ENCODE results near the gene PRKCZ. TPM values are rescaled to one million over a fixed set of nuclear protein-coding genes. Genes with fewer than 3 reads are reported as not detected.

PRKCZ gene
- total and polyA plus RNA-seq, 9 of the 15 experiments (the other 6 are each of a cell fraction or from before 2014, with no cell fraction given): 0.07 to 3.1 (median 1.3) TPM

GRCh38 chr1:2205191-2205952 lies 155.2 kb downstream of the PRKCZ start (continued):
- TF ChIP-seq ZNF280B (CRISPR knock-in tag; IDR thresholded peaks at IDR 0.05): no peak
- peak; percentile 58; the same call in 1 of the 2 replicates for TF ChIP-seq ATF7 (IDR thresholded peaks at IDR 0.05)
- no peak for TF ChIP-seq MEIS2 (IDR thresholded peaks at IDR 0.05; ENCODE audit: partially characterized antibody)
- no peak for TF ChIP-seq SMARCA4 (IDR thresholded peaks at IDR 0.05)
- TF ChIP-seq ZEB2 (IDR thresholded peaks at IDR 0.05): no peak
- TF ChIP-seq ZNF584 (CRISPR knock-in tag; IDR thresholded peaks at IDR 0.05; ENCODE audit: low read depth): no peak
- no peak for TF ChIP-seq POLR2AphosphoS5 (IDR thresholded peaks at IDR 0.05; ENCODE audit: control insufficient read depth, insufficient read depth, low read depth, low read length)
- peak in 1 of 2 experiments; percentile 30; a peak in 1 of 4 replicates for TF ChIP-seq RAD21 (CRISPR knock-in tag; conservative IDR thresholded peaks at IDR 0.05 in 1 of 2, IDR thresholded peaks at IDR 0.05 in 1 of 2)
- no peak for TF ChIP-seq ZNF347 (CRISPR knock-in tag; IDR thresholded peaks at IDR 0.05; ENCODE audit: low read depth)
- TF ChIP-seq NR1H2 (CRISPR knock-in tag; IDR thresholded peaks at IDR 0.05): 0 out of 2 replicates have a peak, but pooled peaks have one; percentile 89
- no peak for TF ChIP-seq BRD9 (IDR thresholded peaks at IDR 0.05; ENCODE audit: low read depth, partially characterized antibody)
- TF ChIP-seq ZNF316 (IDR thresholded peaks at IDR 0.05): no peak
- no peak for TF ChIP-seq MCM5 (IDR thresholded peaks at IDR 0.05; ENCODE audit: low read depth)
- TF ChIP-seq SP1 (CRISPR knock-in tag; IDR thresholded peaks at IDR 0.05): peak; percentile 82
- peak; percentile 81; the same call in 1 of the 2 replicates for TF ChIP-seq HNRNPL (IDR thresholded peaks at IDR 0.05; ENCODE audit: low read depth, low read length)
- no peak for TF ChIP-seq ILK (tag; IDR thresholded peaks at IDR 0.05; ENCODE audit: borderline replicate concordance, low read depth)
- TF ChIP-seq E2F1 (CRISPR knock-in tag; IDR thresholded peaks at IDR 0.05): peak; percentile 82; the same call in 1 of the 2 replicates
- TF ChIP-seq ZNF324 (CRISPR knock-in tag; IDR thresholded peaks at IDR 0.05): no peak
- no peak for TF ChIP-seq ZNF764 (CRISPR knock-in tag; IDR thresholded peaks at IDR 0.05; ENCODE audit: low read depth)
- no peak for TF ChIP-seq SOX6 (IDR thresholded peaks at IDR 0.05)
- no peak for TF ChIP-seq NR2C1 (IDR thresholded peaks at IDR 0.05)
- TF ChIP-seq NR2C1 (tag; IDR thresholded peaks at IDR 0.05): no peak
- no peak for TF ChIP-seq MXI1 (IDR thresholded peaks at IDR 0.05; ENCODE audit: low read depth, low read length)
- 0 out of 6 replicates have a peak, but pooled peaks of 1 of the 3 experiments have one; percentile 25 for TF ChIP-seq CTCF (IDR thresholded peaks at IDR 0.05 in 2 of 3, conservative IDR thresholded peaks at IDR 0.05 in 1 of 3; ENCODE audit: insufficient read depth in 2 of 3, low read depth in 1 of 3, low read length in 3 of 3)
- TF ChIP-seq ZNF511 (CRISPR knock-in tag; IDR thresholded peaks at IDR 0.05): peak; percentile 93
